Activated naive CD8-positive, alpha-beta T cell treated with anti-CD3 and anti-CD28 coated beads, Interleukin-2, amount 50 U/mL, for 24 hours (primary cell): ENCODE results near the gene SKAP2.
"Not testable (repeated sequence)": the region's sequence is repeated elsewhere in the genome, so short reads cannot be mapped to it uniquely, and the experiment has no call there.

Experiments
- ATAC-seq: fragments of 150-1000 bp; cut with Tn5 transposase; one replicate; pipeline ENCODE4 v1.10.0; 2021
- DNase-seq: peaks from one replicate; pipeline ENCODE4 v3.0.0; 2021
- H3K27ac Mint-ChIP-seq: one replicate; pipeline ENCODE4 v1.8.0; 2021; ENCODE audit warnings: mild to moderate bottlenecking, mixed read lengths
- H3K27me3 Mint-ChIP-seq: one replicate; pipeline ENCODE4 v1.8.0; 2021; ENCODE audit warnings: mixed read lengths
- H3K36me3 Mint-ChIP-seq: one replicate; pipeline ENCODE4 v1.8.0; 2021; ENCODE audit warnings: low read depth, mixed read lengths
- H3K4me1 Mint-ChIP-seq: one replicate; pipeline ENCODE4 v1.8.0; 2021; ENCODE audit warnings: mixed read lengths
- H3K4me3 Mint-ChIP-seq: one replicate; pipeline ENCODE4 v1.8.0; 2021; ENCODE audit warnings: mild to moderate bottlenecking, moderate library complexity, mixed read lengths
- H3K9me3 Mint-ChIP-seq: one replicate; pipeline ENCODE4 v1.8.0; 2021; ENCODE audit warnings: mixed read lengths

Gene SKAP2

DNA sequence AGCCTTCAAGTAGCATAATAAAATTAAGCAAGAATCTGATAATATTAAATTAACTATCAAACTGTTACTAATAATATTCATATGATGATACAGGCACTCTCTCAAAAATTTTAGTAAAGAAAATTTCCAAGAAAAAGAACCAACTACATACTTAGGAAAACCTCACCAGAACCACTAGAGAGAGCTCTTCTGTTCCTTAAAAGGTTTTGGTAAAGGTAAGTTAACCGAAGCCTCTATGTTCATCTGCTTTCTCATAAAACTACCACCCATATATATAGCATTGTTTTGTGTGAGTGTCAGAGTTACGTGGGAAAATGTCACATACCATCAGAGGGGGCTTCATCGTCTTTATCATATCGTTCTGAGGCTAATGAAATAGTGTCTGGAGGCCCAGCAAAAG lies 20.7 kb downstream of the SKAP2 start:
- no peaks in the 10 kb centered on the region for H3K9me3 Mint-ChIP-seq
- no peaks in the 10 kb centered on the region for H3K4me1 Mint-ChIP-seq
- no peak overlapping the region for H3K27ac Mint-ChIP-seq
- DNase-seq: no peak
- ATAC-seq: no peak
- H3K36me3 Mint-ChIP-seq: no peaks in the 10 kb centered on the region
- H3K4me3 Mint-ChIP-seq: no peak overlapping the region
- no peaks in the 10 kb centered on the region for H3K27me3 Mint-ChIP-seq

DNA sequence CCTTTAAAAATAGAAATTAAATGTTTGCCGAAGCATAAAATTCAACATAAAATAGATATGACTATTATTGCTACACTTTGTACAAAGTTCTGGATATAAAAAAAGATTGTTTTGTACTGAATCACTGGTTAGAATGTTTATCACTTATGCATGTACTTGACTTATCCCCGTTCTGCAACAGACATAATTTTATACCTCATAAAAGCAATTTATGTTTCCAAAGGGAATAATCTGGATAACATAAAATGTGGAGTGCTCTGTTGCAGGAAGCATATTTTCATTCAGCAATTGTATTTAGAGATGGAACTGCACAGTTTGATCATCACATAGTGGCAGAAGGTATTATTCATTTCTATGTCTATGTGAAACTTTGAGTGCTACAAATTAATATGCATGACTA lies 21.5 kb downstream of the SKAP2 start:
- Mint-ChIP-seq H3K4me1 (no peaks in the 10 kb centered on the region), H3K27me3 (peaks cover 2% of the 10 kb centered on the region)

DNA sequence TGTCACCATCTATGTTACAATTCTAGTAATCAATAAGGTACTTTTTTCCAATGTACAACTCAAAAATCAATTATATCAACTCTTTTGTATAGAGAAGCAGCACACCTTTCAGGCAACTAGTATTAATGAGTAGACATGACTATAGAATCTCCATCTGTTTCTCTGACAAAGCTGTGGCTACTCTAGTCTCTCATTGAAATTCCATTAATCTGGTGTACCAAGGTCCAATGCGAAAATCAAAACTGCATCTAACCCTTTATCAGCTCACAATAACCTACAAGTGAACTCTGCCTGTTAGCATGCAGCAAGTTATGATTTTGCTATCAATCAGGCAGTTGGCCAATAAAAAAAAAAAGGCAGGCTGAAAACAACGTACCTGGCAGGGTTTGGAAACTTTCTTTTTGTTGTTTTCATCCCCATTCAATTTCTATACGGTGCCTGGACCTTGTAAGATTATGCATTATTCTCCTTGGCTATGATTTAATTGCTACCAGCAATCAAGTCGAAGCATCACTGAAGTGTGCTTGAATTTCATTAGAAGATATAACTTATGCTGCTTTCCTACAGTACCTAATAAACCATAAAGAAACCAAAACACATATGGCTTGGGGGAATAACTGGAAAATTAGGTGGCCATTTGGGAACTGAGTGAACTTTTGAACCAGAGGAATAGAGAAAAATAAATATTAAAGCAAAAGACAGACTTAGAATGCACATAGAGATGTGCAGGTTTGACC lies 23.2 kb downstream of the SKAP2 start:
- no peak overlapping the region for H3K4me3 Mint-ChIP-seq
- no peak overlapping the region for H3K27ac Mint-ChIP-seq
- DNase-seq: no peak
- peaks cover 7% of the 10 kb centered on the region for H3K36me3 Mint-ChIP-seq
- H3K27me3 Mint-ChIP-seq: peaks cover 2% of the 10 kb centered on the region
- no peaks in the 10 kb centered on the region for H3K4me1 Mint-ChIP-seq
- no peaks in the 10 kb centered on the region for H3K9me3 Mint-ChIP-seq
- no peak for ATAC-seq

More for the DNA sequence above, 21.5 kb downstream of the SKAP2 start:
- Mint-ChIP-seq H3K4me3 (no peak overlapping the region), H3K27ac (no peak overlapping the region), H3K36me3 (no peaks in the 10 kb centered on the region), H3K9me3 (no peaks in the 10 kb centered on the region)
- ATAC-seq (no peak), DNase-seq (no peak)

DNA sequence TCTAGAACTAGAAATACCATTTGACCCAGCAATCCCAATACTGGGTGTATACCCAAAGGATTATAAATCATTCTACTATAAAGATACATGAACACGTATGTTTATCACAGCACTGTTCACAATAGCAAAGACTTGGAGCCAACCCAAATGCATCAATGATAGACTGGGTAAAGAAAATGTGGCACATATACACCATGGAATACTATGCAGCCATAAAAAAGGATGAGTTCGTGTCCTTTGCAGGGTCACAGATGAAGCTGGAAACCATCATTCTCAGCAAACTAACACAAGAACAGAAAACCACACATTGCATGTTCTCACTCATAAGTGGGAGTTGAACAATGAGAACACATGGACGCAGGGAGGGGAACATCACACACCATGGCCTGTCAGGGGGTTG lies 27.6 kb downstream of the SKAP2 start:
- DNase-seq, ATAC-seq, H3K27ac Mint-ChIP-seq, H3K27me3 Mint-ChIP-seq, H3K4me3 Mint-ChIP-seq, H3K4me1 Mint-ChIP-seq: not testable (repeated sequence)
- Mint-ChIP-seq H3K9me3 (peaks cover 10% of the 10 kb centered on the region), H3K36me3 (peaks cover 16% of the 10 kb centered on the region)

DNA sequence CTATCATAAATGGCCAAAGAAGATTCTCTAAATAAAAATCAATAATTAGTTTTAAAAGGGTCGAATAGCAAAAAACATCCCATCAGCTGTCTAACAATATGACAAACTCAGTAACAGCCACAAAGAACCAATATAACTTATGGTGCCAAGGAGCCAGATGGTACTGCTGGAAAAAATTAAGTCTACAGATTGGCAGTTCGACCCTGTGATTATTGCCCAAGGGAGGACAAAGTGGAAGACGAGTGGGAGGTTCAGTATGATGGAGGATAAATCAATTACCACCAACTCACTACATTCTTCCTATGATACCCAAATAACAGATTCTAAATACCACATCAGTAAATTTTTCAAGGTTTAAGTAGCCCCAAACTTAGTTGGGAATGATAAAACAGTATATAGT lies 49.0 kb downstream of the SKAP2 start:
- peaks cover 2% of the 10 kb centered on the region for H3K27me3 Mint-ChIP-seq
- H3K9me3 Mint-ChIP-seq: no peaks in the 10 kb centered on the region
- H3K4me1 Mint-ChIP-seq: no peaks in the 10 kb centered on the region
- no peak overlapping the region for H3K27ac Mint-ChIP-seq
- no peaks in the 10 kb centered on the region for H3K36me3 Mint-ChIP-seq
- DNase-seq: no peak
- no peak overlapping the region for H3K4me3 Mint-ChIP-seq
- ATAC-seq: no peak

DNA sequence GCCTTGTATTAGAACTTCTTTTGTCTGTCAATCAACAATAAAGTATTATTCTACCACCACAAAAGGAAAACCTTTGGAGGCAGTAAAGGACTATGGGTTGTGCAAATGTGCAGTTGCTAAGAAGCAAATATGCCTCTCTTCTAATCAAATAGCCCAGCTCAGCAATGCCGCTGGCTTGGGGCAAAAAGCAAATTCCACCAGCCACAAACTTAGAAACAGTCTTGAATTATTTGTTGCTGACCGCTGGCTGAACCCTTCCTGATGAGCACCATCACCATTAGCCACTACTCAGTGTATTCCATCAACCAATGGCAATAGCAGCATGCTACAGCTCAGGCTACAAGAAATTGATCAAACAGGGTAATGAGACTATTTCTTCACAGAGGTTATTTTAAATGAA lies 51.0 kb downstream of the SKAP2 start:
- DNase-seq: no peak
- Mint-ChIP-seq H3K36me3 (peaks cover 2% of the 10 kb centered on the region), H3K27ac (no peak overlapping the region), H3K4me1 (no peaks in the 10 kb centered on the region), H3K4me3 (no peak overlapping the region), H3K9me3 (no peaks in the 10 kb centered on the region), H3K27me3 (peaks cover 2% of the 10 kb centered on the region)
- no peak for ATAC-seq

DNA sequence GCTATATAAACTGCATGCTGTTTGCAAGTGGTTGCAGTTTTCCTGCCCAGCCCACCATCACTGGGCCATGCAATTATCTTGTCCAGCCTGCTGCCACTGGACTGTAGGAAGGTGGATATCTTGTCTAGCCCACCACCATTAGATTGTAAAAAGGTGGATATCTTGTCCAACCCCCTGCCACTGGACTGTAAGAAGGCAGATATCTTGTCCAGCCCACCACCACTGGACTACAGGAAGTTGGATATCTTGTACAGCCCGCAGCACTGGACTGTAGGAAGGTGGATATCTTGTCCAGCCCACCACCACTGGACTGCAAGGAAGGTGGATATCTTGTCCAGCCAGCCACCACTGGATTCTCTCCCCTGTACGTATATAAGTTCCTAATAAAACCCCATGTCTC lies 69.8 kb downstream of the SKAP2 start:
- H3K27me3 Mint-ChIP-seq: peaks cover 2% of the 10 kb centered on the region
- ATAC-seq (no peak), DNase-seq (no peak)
- no peak overlapping the region for H3K4me3 Mint-ChIP-seq
- H3K9me3 Mint-ChIP-seq: peaks cover 5% of the 10 kb centered on the region
- no peak overlapping the region for H3K27ac Mint-ChIP-seq
- no peaks in the 10 kb centered on the region for H3K4me1 Mint-ChIP-seq
- H3K36me3 Mint-ChIP-seq: peaks cover 4% of the 10 kb centered on the region

DNA sequence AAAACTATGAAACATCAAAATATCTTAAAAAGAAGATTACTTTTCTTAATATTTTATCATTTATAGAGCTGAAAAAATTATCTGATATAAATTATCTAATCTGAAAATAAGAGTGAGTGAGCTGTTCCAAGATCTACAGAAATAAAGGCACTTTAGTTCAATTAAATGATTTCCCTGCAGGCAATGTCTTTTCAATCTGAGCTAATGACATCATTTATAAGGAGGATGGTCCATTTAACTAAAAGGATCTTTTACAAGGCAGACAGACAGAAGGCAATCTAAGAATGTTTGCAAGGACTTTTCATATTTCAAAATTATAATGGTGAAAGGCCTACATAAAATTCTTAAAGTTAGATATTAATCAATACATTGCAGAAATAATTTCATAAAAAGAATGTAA lies 71.8 kb downstream of the SKAP2 start:
- Mint-ChIP-seq H3K36me3 (no peaks in the 10 kb centered on the region), H3K27me3 (no peaks in the 10 kb centered on the region), H3K9me3 (no peaks in the 10 kb centered on the region), H3K27ac (no peak overlapping the region), H3K4me1 (no peaks in the 10 kb centered on the region), H3K4me3 (no peak overlapping the region)
- ATAC-seq: no peak
- DNase-seq: no peak

DNA sequence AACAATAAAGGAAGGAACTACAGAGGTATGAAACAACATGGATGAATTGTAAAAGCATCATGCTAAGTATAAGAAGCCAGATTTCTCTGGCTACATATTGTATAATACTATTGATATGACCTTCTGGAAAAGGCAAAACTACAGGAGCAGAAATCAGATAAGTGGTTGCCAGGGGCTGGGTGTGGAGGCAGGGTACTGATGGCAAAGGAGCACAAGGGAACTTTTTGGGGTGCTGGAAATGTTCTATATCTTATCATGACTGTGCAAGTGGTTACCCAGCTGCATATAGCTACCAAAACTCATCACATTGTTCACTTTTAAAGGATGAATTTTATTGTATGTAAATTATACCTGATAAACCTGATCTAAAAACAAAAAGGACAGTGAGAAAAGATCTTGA lies 72.4 kb downstream of the SKAP2 start:
- Mint-ChIP-seq H3K36me3 (no peaks in the 10 kb centered on the region), H3K27ac (no peak overlapping the region), H3K9me3 (no peaks in the 10 kb centered on the region), H3K4me1 (no peaks in the 10 kb centered on the region), H3K4me3 (no peak overlapping the region), H3K27me3 (no peaks in the 10 kb centered on the region)
- DNase-seq: no peak
- no peak for ATAC-seq

DNA sequence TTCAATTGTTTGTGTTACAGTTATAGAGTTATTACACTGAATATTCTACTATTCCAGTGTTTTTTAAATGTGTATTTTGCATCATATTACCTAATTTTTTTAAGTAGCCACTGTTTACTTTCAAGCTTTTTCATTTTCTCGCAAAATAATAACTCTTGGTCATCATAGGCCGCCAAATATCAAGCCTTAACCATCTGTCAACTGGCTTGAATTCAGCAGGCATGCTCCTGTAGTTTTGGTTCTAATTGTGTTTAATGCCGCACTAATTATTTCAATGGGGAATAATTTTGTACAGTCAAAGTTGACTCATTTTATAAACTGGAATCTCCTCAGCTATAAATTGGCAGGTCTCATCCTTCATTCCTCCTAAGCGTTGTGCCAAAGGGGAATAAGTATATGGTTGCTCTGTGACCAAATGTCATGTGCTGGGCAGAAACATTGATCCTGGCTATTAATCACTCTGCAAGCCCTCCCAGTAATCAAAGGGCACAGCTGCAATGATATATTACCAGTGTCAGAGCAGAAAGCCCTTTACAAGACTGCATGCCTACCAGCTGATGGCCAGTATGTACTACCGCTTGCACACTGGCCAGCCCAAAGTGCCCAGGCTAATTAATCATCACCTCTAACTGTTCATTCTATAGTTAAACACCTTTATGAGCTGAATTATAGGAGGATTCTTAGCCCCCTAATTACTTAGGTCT lies 74.8 kb downstream of the SKAP2 start:
- no peak overlapping the region for H3K27ac Mint-ChIP-seq
- no peak overlapping the region for H3K4me3 Mint-ChIP-seq
- H3K9me3 Mint-ChIP-seq: no peaks in the 10 kb centered on the region
- DNase-seq (no peak), ATAC-seq (no peak)
- no peaks in the 10 kb centered on the region for H3K36me3 Mint-ChIP-seq
- no peaks in the 10 kb centered on the region for H3K4me1 Mint-ChIP-seq
- H3K27me3 Mint-ChIP-seq: no peaks in the 10 kb centered on the region

DNA sequence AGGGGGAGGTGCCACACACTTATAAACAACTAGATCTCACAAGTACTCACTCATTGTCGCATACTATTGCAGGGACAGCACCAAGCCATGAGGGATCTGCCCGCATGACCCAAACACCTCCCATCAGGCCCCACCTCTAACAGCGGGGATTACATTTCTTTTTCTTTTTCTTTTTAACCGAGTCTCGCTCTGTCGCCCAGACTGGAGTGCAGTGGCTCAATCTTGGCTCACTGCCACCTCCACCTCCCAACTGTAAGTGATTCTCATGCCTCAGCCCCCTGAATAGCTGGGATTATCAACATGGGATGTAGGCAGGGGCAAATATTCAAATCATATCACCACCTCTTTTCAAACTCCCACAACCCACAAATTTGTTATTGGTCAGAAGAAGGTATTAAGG lies 76.7 kb downstream of the SKAP2 start:
- Mint-ChIP-seq H3K4me3 (no peak overlapping the region), H3K9me3 (no peaks in the 10 kb centered on the region), H3K27me3 (no peaks in the 10 kb centered on the region), H3K4me1 (no peaks in the 10 kb centered on the region), H3K27ac (no peak overlapping the region), H3K36me3 (no peaks in the 10 kb centered on the region)
- no peak for ATAC-seq
- no peak for DNase-seq

DNA sequence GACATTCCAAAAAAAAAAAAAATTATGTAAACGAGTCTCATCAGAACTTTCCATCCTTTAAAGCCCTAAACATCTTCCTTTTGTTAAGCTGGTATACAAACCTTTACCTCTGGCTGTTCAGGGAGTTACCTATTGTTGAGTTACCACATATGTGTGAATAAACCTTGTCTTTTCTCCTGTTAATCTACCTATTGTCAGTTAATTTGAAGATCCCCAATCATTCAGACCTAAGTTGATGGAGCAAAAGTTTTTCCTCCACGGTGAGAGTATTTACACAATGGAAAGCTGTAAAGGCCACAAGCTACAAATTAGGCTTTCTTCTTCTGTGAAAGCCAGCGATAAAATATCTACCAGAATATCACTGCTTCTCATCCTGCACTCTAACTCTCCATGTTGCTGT lies 80.3 kb downstream of the SKAP2 start:
- no peak for ATAC-seq

DNA sequence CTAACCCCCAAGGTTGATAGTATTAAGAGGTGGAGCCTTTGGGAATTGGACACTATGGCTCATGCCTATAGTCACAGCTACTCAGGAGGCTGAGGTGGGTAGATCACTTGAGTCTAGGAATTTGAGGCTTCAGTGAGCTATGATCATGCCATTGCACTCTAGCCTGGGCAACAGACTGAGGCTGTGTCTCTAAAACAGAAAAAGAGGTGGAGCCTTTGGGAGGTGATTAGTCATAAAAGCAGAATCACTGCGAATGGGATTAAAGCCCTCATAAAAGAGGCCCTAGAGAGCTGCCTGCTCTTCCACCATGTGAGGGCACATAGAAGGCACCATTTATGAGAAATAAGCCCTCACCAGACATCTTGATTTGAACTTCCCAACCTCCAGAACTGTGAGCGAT lies 81.9 kb downstream of the SKAP2 start:
- no peak for ATAC-seq
- no peak overlapping the region for H3K4me3 Mint-ChIP-seq
- no peaks in the 10 kb centered on the region for H3K9me3 Mint-ChIP-seq
- no peaks in the 10 kb centered on the region for H3K27me3 Mint-ChIP-seq
- no peaks in the 10 kb centered on the region for H3K4me1 Mint-ChIP-seq
- H3K27ac Mint-ChIP-seq: no peak overlapping the region
- no peak for DNase-seq
- no peaks in the 10 kb centered on the region for H3K36me3 Mint-ChIP-seq

More for the DNA sequence above, 80.3 kb downstream of the SKAP2 start:
- H3K27me3 Mint-ChIP-seq: no peaks in the 10 kb centered on the region
- H3K4me3 Mint-ChIP-seq: no peak overlapping the region
- H3K4me1 Mint-ChIP-seq: no peaks in the 10 kb centered on the region
- no peaks in the 10 kb centered on the region for H3K36me3 Mint-ChIP-seq
- no peak overlapping the region for H3K27ac Mint-ChIP-seq
- no peak for DNase-seq
- H3K9me3 Mint-ChIP-seq: no peaks in the 10 kb centered on the region

DNA sequence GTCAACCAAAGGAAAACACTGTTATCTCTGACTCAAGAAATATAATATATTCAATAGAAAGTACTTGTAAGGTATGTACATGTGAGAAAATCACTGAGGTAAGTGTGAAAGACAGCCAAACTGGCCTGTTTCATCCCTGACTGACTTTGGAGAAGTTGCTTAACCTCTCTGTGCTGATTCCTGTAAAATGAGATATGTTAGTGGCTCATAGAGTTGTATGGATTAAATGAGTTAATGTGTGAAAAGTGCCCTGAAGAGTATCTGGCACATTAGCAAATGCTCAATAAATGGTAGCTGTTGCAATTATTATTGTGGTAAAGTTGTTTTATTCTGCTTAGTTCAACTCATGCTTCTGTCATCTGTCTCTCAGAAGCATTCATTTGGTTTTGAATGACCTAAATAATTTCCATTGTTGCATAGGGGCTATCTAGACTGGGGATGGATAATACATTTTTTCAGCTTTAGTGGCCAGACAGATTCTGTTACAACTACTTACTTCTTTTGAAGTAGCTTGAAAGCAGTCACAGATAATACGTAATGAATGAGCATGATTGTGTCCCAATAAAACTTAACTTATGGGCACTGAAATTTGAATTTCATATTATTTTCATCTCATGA lies 84.3 kb downstream of the SKAP2 start:
- Mint-ChIP-seq H3K27ac (no peak overlapping the region), H3K4me3 (no peak overlapping the region), H3K27me3 (no peaks in the 10 kb centered on the region), H3K4me1 (no peaks in the 10 kb centered on the region), H3K9me3 (no peaks in the 10 kb centered on the region), H3K36me3 (no peaks in the 10 kb centered on the region)
- DNase-seq: no peak
- ATAC-seq: no peak

DNA sequence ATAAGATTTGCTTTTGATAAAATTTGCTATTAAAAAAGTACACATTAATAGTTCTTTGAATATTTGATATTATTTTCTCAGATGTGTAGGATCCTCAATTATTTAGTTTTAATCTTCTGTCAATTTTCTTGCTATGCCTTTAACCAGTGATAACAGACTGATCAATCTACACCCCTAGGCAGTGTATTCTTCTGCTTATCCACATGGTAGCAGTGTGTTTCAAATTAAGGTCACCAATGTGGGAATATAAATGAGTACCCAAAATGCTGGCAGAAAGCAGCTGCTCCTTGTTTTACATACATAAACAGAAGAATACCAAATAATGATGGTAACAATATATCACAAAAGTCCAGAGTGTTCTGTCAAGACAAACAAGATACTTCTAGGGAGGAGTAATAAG lies 87.0 kb downstream of the SKAP2 start:
- ATAC-seq (no peak), DNase-seq (no peak)
- H3K4me3 Mint-ChIP-seq: no peak overlapping the region
- H3K36me3 Mint-ChIP-seq: peaks cover 9% of the 10 kb centered on the region
- peaks cover 6% of the 10 kb centered on the region for H3K9me3 Mint-ChIP-seq
- no peaks in the 10 kb centered on the region for H3K4me1 Mint-ChIP-seq
- H3K27ac Mint-ChIP-seq: no peak overlapping the region
- H3K27me3 Mint-ChIP-seq: no peaks in the 10 kb centered on the region
